Upper lobe of left lung (tissue), 4 donors: ENCODE measurements around the gene LRRIQ1.

Experiments
- CTCF ChIP-seq, 6 experiments: fragments of 450-650 bp in 4 of 6; fragments of 200-600 bp in 2 of 6; sonication (generic) in 2 of 6; IDR thresholded peaks; one replicate each; pipeline ENCODE4 v1.5.1; 2016 to 2019; ENCODE audit warnings: antibody characterized with exemption in 6 of 6
- EP300 ChIP-seq, 4 donors: sonication (generic); formaldehyde crosslinking; IDR thresholded peaks; one replicate each; pipeline ENCODE4 v1.5.1; 2017; ENCODE audit warnings: antibody characterized with exemption in 4 of 4, control low read depth in 2 of 4
- POLR2A ChIP-seq, 4 donors: fragments of 450-650 bp; IDR thresholded peaks; one replicate each; pipeline ENCODE4 v1.5.1; 2016 to 2017; ENCODE audit warnings: antibody characterized with exemption in 4 of 4, mild to moderate bottlenecking in 2 of 4
- POLR2AphosphoS5 ChIP-seq, 2 donors: sonication (generic); formaldehyde crosslinking; IDR thresholded peaks; one replicate each; pipeline ENCODE4 v1.5.1; 2017; ENCODE audit warnings: antibody characterized with exemption in 2 of 2

DNA sequence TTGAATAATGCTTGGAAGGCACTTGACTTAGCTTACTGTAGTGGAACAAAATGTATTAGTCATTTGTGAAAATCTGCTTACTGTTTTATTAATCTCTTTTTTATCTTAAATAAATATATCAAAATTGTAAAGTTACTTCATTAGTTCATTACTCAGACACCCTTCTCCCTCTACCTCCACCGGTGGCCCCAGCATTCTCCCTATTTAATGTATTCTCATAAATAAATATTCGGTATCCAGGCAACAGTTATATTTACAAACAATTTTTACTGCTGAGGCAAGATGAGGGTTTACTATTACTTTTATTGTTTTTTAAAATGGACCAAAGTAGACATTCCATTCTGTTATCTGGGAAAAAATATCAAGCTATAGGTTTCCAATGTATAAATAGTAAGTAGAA, 224.3 kb downstream of the LRRIQ1 start:
- TF ChIP-seq CTCF (IDR thresholded peaks at IDR 0.05): no peak
- TF ChIP-seq POLR2A (IDR thresholded peaks at IDR 0.05): no peak
- no peak for TF ChIP-seq EP300 (IDR thresholded peaks at IDR 0.05)
- TF ChIP-seq POLR2AphosphoS5 (IDR thresholded peaks at IDR 0.05): no peak
